Heart right ventricle (tissue), 16 donors: Measurements from ENCODE around the gene C19orf25. TPM values are rescaled to one million over a fixed set of nuclear protein-coding genes. Genes with fewer than 3 reads are reported as not detected.

Experiments
- ATAC-seq, 8 donors: fragments of 200-7000 bp; cut with Tn5 transposase; one replicate each; pipeline ENCODE4 v1.9.1; 2020; ENCODE audit warnings: mild to moderate bottlenecking in 8 of 8, moderate library complexity in 8 of 8, moderate number of reproducible peaks in 1 of 8
- DNase-seq, 2 donors: peaks; one replicate each; pipeline ENCODE4 v3.0.0-alpha.2; 2020
- H3K27ac ChIP-seq, 10 donors: fragments of 200-600 bp; sonication (generic) in 2 of 10; one replicate each; pipeline versions ENCODE4 v1.5.0 to v1.8.0; 2020 to 2022; ENCODE audit warnings: mild to moderate bottlenecking in 3 of 10
- H3K27me3 ChIP-seq, 7 donors: fragments of 200-600 bp; one replicate each; pipeline ENCODE4 v1.8.0; 2021 to 2022; ENCODE audit warnings: mild to moderate bottlenecking in 2 of 7
- H3K36me3 ChIP-seq, 9 donors: fragments of 200-600 bp; sonication (generic) in 1 of 9; one replicate each; pipeline versions ENCODE4 v1.5.0 to v1.8.0; 2020 to 2022; ENCODE audit warnings: mild to moderate bottlenecking in 2 of 9
- H3K4me1 ChIP-seq, 9 donors: fragments of 200-600 bp; sonication (generic) in 1 of 9; one replicate each; pipeline versions ENCODE4 v1.5.0 to v1.8.0; 2020 to 2022; ENCODE audit warnings: mild to moderate bottlenecking in 4 of 9
- H3K4me3 ChIP-seq, 10 donors: fragments of 200-600 bp; sonication (generic) in 2 of 10; one replicate each; pipeline versions ENCODE4 v1.5.0 to v1.8.0; 2020 to 2022; ENCODE audit warnings: mild to moderate bottlenecking in 7 of 10, moderate library complexity in 2 of 10
- H3K9me3 ChIP-seq, 11 donors: fragments of 200-600 bp in 10 of 11; sonication (generic) in 2 of 11; one replicate each; pipeline versions ENCODE4 v1.5.0 to v1.8.0; 2013 to 2022; ENCODE audit warnings: mild to moderate bottlenecking in 2 of 11, control low read depth in 1 of 11, moderate library complexity in 1 of 11
- CTCF ChIP-seq, 9 donors: fragments of 200-600 bp; sonication (generic) in 2 of 9; IDR thresholded peaks; one replicate each; pipeline versions ENCODE4 v1.5.0 to v1.8.0; 2021 to 2022; ENCODE audit warnings: antibody characterized with exemption in 9 of 9, mild to moderate bottlenecking in 5 of 9, moderate library complexity in 1 of 9
- WGBS, 2 donors: extraction: QIAGEN DNeasy Blood & Tissue Kit; methylation state at CpG; one replicate each; pipeline ENCODE4 v1.1.7; 2013; ENCODE audit warnings: inconsistent platforms in 1 of 2; 5-methylcytosine and 5-hydroxymethylcytosine counted together
- intact Hi-C, 10 donors: fragments of 100-400 bp; cut with DNase I; formaldehyde crosslinking; loops; one replicate each; pipeline versions ENCODE4 v1.11.1 to v1.14.2; 2022
- polyA plus RNA-seq, 2 donors: library from polyadenylated mRNA; stranded (reverse); fragments of 200-250 nt; gene quantifications; one replicate each; pipeline ENCODE4 v1.2.3, GENCODE V29; 2013
- total RNA-seq, 10 donors: library from RNA; stranded (reverse); fragmentation: NEBNext Ultra II Directional in 3 of 10; extraction: Animal tissue kit (Norgen Biotek cat#: 25700) in 3 of 10; gene quantifications; one replicate each; pipeline versions ENCODE4 v1.2.1 to v1.2.4, GENCODE V29; 2021 to 2023
- donor health status: Arrhythmogenic right ventricular cardiomyopathy.
- donor health status: ischemic (EF 13 %, LVEDD 7.1; RV severe dilation, severe dysfunction).
- donor health status: healthy with polysubstance abuse.
- donor health status: DM: no; HTN: yes; CAD: no.
- donor health status: DM: no; HTN: no; CAD: no.
- donor health status: ischemic (EF 25% LVEDD 6.9; RV normal size, moderate dysfunction).
- donor health status: ischemic (EF 25% LVEDD 5.7; RV mildly dilated, moderate dysfunction).
- donor health status: healthy.
- donor health status: DM: yes; HTN: yes; CAD: no.
- donor health status: Ischemic cardiomyopathy.
- donor health status: ischemic (EF 35%, LVEDD 5.7; RV mildly dilated, moderate dysfunction).
- donor health status: nonischemic (EF 11% LVEDD 7.7; RV severe dilation, severe dysfunction).
- donor health status: DM: yes; HTN: yes; CAD: no.
- donor health status: PGD.
- donor health status: ischemic (EF 29% LVEDD 5.4; RV normal size, mild dysfunction).
- donor health status: nonischemic (EF 23%, LVEDD 6.1; RV moderate dilation, normal function).

C19orf25 gene
- total and polyA plus RNA-seq, 12 donors, result 12.7 to 29.8 (median 15.4) TPM

DNA sequence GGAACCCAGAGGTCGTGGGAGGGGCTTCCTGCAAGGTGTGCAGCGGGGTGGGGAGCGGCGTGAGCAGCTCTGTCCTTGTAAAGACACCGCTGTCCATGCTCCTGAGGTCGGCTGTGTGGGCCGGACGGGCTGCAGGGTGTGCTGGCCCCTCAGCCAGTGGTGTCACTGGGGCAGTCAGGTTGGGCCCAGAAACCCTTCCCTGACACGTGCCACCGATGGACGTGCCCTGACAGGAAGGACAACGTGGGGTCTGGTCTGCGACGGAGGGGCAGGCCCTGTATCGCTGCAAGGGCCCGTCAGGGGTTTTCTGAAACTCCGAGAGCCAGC lies 45.0 kb downstream of the C19orf25 start:
- DNase-seq (no peak), ATAC-seq (no peak)
- no peak for TF ChIP-seq CTCF (IDR thresholded peaks at IDR 0.05)
- Histone ChIP-seq H3K27me3 (no peaks in the 10 kb centered on the region), H3K27ac (no peak overlapping the region), H3K36me3 (peaks cover 0 to 73% (median 48%) of the 10 kb centered on the region in 9 donors), H3K4me3 (no peak overlapping the region), H3K9me3 (no peaks in the 10 kb centered on the region), H3K4me1 (peaks cover 0 to 26% (median 19%) of the 10 kb centered on the region in 9 donors)
- 91 to 92% methylated on average over 17 of the region's 17 CpGs for WGBS, 2 donors
- intact Hi-C loops, result no loop called here

DNA sequence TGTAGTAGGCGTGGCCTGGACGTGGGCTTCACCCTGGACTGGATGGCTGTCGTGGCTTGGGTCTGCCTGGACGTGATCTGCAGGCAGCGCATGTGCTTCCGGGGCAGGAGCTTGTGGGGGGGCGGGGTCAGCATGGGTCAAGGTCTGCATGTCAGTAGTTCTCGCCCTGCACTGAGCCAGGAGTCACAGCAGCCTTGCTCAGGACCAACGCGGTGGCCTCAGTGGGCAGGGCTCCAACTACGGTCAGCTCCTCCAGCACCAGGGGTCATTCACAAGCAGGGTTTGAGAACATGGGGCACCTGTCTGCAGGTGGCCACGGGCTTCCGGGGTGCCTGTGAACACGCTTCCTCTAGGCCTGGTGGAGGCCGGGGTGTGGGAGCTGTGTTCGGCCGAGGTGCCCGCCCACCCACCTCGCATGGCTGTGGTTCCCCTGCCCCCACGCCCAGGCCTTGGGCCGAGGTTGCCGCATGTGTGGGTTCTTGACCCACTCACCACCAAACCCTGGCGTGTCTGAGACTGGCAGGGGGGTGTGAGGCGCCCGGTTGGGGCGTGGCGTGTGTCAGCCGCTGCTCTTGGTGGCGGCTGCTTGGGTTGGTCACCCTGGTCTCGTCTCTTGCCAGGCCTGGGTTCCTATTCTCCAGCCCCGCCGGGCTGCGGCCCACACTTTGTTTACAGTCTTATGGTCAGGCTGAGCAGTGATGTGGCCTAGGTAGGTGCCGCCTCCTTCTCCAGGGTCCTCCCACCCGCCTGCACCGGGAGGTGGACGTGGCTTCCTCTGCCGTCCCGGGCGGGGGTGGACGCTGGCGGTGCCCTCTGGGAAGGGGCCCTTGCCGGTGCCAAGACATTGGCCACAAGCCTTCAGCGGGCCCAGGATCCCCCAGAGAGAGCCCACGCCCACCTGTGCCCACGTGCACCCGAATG lies 45.6 kb downstream of the C19orf25 start:
- Histone ChIP-seq H3K36me3 (peaks cover 0 to 79% (median 48%) of the 10 kb centered on the region in 9 donors), H3K27me3 (no peaks in the 10 kb centered on the region), H3K4me1 (peaks cover 4 to 29% (median 16%) of the 10 kb centered on the region in 9 donors), H3K9me3 (no peaks in the 10 kb centered on the region), H3K4me3 (no peak overlapping the region), H3K27ac (no peak overlapping the region)
- DNase-seq (no peak), ATAC-seq (no peak)
- intact Hi-C loops, result no loop called here
- TF ChIP-seq CTCF (IDR thresholded peaks at IDR 0.05), result no peak
- 89% methylated on average over 42 to 47 of the region's 47 CpGs for WGBS, 2 donors

DNA sequence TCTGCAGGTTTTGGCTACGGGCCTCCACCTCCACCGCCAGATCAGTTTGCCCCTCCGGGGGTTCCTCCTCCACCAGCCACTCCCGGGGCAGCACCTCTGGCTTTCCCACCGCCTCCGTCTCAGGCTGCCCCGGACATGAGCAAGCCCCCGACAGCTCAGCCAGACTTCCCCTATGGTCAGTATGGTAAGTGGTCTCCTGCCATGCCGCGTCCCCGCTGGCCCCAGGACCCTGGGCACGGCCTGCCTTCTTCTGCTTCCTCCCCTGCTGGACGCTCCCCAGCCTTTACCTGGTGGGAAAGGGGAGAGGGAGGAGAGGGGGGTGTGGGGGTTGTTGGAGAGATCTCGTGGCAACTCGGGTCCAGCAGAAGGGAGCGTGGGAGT lies 46.5 kb downstream of the C19orf25 start:
- TF ChIP-seq CTCF (IDR thresholded peaks at IDR 0.05), result no peak
- ATAC-seq (no peak), DNase-seq (no peak)
- H3K9me3 ChIP-seq, result no peaks in the 10 kb centered on the region
- H3K36me3 ChIP-seq, result peaks cover 0 to 88% (median 56%) of the 10 kb centered on the region in 9 donors
- no peak overlapping the region for H3K27ac ChIP-seq
- peaks cover under 1 to 23% (median 11%) of the 10 kb centered on the region in 9 donors for H3K4me1 ChIP-seq
- WGBS, 2 donors, result 92 to 93% methylated on average over 16 of the region's 16 CpGs
- intact Hi-C loops, result no loop called here
- no peak overlapping the region for H3K4me3 ChIP-seq
- no peaks in the 10 kb centered on the region for H3K27me3 ChIP-seq

GRCh38 chr19:1431759-1432506 lies 47.1 kb downstream of the C19orf25 start:
- DNase-seq (no peak), ATAC-seq (no peak)
- TF ChIP-seq CTCF (IDR thresholded peaks at IDR 0.05), result no peak
- H3K36me3 ChIP-seq, result peaks cover 0 to 93% (median 56%) of the 10 kb centered on the region in 9 donors
- WGBS, 2 donors, result 89 to 92% methylated on average over 24 of the region's 24 CpGs
- no peak overlapping the region for H3K27ac ChIP-seq
- intact Hi-C loops, result no loop called here
- H3K4me1 ChIP-seq, result peaks cover 0 to 26% (median 12%) of the 10 kb centered on the region in 9 donors
- H3K9me3 ChIP-seq, result no peaks in the 10 kb centered on the region
- H3K27me3 ChIP-seq, result no peaks in the 10 kb centered on the region
- H3K4me3 ChIP-seq, result no peak overlapping the region
